ENCODE data around the gene DLGAP1.
A peak's percentile ranks its signal among the peaks of the same experiment; 100 is the strongest.
"Not testable (repeated sequence)": the region's sequence is repeated elsewhere in the genome, so short reads cannot be mapped to it uniquely, and the experiment has no call there.

Gene DLGAP1

DNA sequence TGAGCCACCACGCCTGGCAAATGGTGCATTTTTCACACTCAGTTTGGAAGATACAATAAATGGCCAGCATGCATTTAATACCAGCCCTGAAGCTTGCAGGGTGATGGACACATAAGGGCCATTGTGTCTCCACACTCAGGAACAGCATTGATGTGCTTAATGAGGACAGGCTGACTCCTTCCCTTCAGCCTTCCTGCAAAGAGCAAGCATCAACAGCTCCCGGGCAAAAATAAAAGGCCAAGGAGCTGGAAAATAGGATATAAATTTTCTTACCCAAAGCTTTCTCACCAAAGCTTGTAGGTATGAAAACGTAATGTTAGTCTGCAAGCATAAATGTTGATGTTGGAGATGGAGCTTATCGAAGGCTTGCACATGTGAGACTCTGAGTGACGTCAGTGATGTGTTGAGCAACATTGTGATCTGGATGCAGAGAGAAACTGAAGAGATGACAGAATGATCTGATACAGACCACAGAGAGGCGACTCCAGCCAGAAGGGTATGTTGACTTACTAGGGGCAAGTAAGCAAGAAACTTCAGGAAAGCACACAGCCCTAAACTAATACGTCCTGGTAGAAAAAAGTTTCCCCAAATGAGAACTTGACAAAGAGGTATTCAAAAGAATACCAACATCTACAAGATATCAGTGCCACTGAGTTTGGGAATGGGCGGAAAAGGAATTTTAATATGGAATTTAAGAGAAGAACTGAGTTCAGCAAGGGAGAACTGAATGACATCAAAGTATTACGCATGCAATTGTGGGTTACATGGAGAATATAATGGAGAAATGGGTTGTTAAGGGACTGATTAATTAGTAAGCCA lies 748.6 kb downstream of the DLGAP1 start:
- DNase-seq: no peak

DNA sequence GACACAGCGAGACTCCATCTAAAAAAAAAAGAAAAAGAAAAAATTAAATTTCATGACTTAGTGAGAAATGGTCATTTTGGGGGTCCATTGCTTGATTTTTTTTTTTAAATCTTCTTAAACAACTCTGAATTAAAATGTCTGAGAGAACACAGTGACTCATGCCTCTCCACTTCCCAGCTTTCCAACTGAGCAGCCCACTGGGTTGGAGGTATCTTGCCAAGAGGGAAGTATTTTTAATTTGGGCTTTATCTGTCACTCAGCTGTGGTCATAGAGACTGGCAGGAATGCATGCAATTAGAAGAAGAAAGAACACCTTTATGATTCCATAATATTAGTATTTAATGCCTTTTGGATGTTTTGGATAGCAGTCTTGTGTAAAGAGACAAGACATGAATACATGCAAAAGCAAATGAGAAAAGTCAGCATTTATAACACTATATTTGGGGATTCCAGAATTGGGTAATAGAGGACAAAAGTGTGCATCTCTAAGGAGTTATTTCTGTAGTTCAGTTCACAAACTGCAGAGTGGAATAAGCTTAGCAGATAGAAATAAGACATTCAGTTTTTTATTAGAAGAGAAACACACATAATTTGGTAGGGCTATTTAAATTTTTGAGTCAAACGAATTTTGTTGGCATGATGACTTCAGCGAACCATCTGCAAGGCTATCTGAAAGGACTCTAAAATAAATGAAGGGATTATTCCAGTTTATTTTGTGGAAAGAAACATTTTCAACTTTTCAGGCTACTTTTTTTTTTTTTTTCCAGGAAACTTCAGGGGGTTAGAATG lies 750.4 kb downstream of the DLGAP1 start:
- no peak for DNase-seq

DNA sequence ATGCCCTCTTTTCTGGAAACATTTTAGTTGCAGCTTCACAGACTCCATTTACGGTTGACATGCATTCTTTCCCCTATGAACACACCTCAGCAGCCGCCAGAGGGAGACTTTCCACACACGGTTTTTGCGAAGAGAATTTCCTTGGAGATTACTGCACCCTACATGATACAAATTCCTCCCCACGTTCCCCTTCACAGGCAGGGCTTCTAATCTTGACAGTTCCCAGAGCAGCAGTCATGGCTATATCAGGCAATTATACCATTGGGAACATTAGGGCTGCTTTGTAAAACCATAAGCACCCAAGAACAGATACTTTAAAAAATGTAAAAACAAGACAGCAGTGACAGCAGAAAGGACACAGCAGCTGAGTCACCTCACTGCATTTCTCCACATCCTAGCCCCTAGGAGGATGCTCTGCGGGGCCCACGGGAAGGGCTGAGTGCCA lies 751.4 kb downstream of the DLGAP1 start:
- peak; percentile 22 for DNase-seq

DNA sequence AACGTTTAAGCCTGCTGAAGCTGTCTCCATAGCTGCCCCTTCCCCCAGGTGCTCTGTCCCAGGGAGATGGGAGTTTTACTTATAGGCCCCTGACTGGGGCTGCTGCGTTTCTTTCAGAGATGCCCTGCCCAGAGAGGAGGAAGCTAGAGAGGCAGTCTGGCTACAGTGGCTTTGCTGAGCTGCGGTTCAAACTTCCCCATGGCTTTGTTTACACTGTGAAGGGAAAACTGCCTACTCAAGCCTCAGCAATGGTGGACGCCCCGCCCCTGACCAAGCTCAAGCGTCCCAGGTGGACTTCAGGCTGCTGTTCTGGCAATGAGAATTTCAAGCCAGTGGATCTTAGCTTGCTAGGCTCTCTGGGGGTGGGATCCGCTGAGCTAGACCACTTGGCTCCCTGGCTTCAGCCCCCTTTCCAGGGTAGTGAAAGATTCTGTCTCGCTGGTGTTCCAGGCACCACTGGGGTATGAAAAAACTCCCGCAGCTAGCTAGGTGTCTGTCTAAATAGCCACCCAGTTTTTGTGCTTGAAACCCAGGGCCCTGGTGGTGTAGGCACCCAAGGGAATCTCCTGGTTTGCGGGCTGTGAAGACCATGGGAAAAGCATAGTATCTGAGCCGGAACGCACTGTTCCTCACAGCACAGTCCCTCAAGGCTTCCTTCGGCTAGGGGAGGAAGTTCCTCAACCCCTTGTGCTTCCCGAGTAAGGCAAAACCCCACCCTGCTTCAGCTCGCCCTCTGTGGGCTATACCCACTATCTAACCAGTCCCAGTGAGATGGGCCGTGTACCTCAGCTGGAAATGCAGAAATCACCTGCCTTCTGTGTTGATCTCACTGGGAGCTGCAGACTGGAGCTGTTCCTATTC lies 755.2 kb downstream of the DLGAP1 start:
- not testable (repeated sequence) for DNase-seq

DNA sequence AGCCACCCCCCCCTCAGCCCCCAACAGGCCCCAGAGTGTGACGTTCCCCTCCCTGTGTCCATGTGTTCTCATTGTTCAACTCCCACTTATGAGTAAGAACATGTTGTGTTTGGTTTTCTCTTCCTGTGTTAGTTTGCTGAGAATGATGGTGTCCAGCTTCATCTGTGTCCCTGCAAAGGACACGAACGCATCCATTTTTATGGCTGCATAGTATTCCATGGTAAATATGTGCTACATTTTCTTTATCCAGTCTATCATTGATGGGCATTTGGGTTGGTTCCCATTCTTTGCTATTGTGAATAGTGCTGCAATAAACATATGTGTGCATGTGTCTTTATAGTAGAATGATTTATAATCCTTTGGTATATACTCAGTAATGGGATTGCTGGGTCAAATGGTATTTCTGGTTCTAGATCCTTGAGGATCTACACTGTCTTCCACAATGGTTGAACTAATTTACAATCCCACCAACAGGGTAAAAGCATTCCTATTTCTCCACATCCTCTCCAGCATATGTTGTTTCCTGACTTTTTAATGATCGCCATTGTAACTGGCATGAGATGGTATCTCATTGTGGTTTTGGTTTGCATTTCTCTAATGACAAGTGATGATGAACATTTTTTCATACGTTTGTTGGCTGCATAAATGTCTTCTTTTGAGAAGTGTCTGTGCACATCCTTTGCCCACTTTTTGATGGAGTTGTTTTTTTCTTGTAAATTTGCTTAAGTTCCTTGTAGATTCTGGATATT lies 760.9 kb downstream of the DLGAP1 start:
- DNase-seq: not testable (repeated sequence)

DNA sequence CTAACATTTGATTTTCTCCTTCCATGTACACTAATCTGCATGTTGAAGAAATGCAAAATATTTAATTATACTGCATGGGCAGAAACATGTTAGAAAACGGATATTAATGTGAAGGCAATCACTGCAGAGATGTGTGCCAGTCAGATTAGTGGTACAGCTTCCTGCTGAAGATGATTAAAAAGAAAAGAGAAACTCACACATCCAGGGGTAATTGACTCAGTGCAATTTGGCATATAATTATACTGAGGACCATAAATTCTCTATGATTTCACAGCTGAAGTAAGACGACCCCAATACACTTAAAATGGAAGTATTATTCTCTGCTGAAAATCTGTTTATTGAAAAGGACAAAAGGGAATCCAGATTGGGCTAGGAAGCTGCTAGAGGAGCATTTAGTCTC lies 761.7 kb downstream of the DLGAP1 start:
- DNase-seq: peak; percentile 38

DNA sequence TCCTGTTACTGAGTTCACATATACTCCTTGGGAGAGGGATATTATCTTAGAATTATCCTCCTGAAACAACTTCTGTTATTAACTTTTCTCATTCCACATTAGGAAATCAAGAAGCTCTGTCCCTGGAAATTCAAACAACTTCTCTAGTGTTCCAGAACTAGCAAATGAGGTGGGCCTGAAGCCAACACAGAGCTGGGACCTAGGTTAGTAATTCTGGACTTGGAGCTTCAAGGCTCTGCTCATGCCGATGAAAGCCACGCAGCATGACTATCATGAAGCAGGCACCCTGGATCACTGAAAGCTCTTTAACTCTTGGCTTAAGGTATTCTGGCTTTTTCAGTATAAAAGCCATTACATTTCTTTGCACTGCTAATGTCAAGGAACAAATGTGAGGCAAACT lies 762.4 kb downstream of the DLGAP1 start:
- DNase-seq: no peak

DNA sequence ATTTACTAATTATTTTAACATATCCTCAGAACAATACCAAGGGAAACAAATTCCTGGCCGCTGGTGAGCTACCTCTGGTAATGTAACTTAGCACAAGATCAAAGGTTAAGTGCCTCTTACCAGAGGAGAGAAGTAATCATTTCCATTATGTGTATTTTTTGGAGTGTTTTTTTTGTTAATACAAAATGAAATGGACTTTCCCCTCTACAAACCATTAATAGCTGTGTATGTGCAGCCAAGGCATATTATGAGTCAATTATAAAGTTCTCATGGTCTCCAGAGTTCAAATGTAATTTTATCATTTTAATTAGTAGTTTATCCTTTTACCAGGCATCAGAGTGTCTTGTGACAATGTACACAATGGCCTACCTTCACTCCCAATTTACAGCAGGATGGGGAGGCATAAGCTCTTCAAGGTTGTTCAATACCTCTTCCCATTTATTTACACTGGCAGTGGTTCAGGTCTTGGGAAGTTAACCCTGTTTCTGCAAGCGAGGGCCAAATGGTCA lies 762.9 kb downstream of the DLGAP1 start:
- DNase-seq: no peak

DNA sequence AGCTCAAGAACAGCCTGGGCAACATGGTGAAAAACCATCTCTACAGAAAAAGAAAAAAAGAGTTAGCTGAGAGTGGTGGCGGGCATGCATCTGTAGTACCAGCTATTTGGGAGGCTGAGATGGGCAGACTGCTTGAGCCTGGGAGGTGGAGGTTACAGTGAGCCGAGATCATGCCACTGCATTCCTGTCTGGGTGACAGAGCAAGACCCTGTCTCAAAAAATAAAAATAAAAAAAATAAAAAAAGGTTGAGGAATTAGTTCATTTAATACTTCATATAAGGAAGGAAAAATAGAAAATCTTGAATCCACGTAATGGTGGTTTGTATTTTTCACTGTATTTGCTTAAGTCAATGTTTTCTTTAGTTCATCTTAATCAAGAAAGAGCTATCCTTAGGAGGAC lies 763.4 kb downstream of the DLGAP1 start:
- no peak for DNase-seq

DNA sequence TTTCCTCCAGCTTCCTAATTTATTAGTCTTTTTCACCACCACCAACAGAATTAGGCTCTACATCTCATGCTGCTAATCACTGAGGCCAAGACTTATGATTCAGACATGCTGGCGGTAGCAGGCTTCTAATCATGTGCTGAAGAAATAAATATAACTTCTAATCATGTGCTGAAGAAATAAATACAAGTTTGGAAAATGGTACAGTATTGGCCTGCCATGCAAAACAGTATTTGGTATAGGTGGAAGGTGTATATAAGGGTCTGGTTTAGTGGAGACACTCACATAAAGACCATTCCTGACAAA lies 764.4 kb downstream of the DLGAP1 start:
- no peak for DNase-seq

DNA sequence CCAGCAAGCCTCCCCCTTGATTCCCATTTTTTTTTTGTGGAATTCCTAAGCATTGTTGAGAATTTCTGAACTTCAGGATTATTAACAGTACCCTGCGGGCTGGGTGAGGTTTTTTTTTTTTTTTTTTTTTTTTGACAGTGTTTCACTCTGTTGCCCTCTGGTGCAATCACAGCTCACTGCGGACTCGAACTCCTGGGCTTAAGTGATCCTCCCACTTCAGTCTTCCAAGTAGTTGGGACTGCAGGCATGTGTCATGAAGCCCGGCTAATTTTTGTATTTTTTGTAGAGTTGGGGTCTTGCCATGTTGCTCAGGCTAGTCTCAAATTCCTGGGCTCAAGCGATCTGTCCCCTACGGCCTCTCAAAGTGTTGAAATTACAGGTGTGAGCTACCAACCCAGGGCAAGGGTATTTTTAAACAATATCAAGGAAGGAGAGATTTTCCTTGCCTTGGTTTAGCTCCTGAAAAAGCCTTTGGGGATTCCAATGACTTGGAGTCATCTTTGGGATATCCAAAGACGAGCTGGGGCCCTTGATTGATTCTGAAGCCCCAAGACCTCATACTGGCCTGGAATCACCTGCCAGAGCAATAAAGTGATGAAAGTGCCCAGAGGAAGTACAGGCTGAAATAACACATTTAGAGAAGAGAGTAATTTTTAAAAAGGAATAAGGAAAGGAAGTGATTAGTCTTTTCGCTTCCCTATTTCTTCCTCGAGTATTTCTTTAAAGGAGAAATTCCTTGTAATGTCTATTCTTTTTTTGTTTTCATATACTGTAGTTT lies 764.9 kb downstream of the DLGAP1 start:
- DNase-seq: no peak

DNA sequence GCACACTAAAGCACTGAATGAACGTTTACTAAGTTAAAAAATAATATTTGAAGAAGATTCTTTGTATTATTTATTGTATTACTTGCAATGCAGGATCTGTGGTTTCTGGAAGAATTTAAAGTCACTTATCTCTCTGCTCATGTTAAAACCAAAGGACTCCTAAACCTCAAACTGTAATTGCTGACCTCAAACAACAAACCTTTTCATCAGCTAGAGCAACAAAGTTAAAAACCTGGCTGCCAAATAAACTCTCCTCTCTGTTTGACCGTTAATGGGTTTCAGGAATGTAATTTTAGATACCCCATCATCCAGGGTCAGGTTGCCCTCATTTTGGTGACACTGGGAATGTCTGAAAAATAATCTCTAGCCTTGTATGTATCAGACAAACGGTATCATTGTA lies 766.0 kb downstream of the DLGAP1 start:
- DNase-seq: no peak

DNA sequence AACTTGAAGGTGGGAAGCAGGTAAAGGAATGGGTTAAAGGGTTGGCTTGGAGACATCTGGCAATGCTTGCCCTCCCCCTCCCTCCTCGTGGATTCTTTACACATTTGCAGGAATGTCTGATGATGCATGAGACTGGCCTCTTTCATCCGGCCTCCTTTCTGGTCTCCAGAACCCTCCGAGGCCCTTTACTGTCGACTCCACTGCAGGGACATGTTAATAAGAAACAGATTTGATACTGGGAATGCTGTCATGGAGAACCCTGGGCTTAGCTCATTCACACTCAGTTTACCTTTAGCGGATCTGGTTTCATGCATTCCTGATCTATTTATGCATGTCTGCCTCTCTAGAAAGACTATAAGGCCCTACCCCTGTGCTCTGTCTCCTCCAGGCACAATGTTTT lies 766.4 kb downstream of the DLGAP1 start:
- DNase-seq: no peak

DNA sequence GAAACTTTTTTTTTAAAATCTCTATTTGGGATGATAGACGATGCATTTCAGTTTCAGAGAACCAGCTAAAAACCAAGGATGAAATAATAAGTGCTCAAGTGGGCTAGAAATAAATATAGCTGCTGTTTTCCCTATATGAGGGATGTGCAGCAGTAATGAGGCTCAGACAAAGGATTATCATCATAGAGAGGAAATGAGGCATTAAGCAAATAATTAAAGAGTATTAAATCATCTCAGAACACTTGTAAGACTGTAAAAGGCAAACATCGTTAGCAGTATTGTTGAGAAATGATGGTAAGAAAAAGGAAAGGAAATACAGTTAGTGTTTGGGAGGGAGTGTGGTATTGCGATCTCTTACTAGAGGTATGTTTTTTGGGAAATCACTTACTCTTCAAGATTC lies 771.6 kb downstream of the DLGAP1 start:
- DNase-seq: no peak

DNA sequence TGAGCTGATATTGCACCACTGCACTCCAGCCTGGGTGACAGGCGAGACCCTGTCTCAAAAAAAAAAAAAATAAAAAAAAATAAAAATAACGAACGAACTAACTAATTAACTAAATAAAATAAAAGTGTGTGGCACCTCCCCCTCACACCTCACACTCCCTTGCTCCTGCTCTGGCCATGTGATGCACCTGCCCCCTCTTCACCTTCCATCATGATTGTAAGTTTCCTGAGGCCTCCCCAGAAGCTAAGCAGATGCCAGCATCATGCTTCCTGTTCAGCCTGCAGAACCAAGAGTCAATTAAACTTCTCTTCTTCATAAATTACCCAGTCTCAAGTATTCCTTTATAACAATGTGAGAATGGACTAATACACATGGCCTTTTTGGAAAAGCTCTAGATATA lies 773.0 kb downstream of the DLGAP1 start:
- no peak for DNase-seq

DNA sequence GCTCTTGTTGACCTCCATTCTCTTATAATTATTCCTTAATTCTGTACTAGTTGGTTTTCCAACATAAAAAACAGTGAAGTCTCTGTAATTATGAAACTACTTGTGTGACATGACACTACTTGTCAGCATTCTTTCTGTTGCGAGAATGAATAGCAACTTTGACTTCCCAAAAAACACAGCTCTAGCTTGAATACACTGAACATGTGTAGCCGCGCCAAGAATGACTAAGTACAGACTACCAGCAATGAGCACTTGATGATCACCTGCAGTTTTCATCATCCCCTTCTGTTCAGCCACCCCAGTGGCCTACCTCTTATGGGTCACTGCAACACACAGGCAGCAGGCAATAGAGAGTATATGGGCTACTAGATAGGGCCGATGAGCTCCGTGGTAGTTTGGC lies 775.9 kb downstream of the DLGAP1 start:
- no peak for DNase-seq

DNA sequence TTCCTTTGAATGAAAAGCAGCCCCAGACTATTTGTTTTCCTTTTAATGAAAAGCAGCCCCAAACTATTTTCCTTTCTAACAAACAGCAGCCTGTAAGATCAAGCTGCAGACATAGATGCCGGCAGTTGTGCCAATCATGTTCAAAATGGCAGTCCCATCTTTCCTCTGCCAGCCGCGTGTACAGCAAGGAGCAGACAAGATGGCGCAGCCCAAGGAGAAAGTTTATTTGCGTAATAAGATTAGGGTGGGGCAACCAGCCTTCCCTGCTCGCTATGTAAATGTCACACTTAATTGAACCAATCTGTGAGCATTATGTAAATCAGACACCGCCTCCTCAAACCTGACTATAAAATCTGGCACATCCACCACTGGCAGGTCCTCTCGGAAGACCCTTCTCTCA lies 779.1 kb downstream of the DLGAP1 start:
- no peak for DNase-seq

DNA sequence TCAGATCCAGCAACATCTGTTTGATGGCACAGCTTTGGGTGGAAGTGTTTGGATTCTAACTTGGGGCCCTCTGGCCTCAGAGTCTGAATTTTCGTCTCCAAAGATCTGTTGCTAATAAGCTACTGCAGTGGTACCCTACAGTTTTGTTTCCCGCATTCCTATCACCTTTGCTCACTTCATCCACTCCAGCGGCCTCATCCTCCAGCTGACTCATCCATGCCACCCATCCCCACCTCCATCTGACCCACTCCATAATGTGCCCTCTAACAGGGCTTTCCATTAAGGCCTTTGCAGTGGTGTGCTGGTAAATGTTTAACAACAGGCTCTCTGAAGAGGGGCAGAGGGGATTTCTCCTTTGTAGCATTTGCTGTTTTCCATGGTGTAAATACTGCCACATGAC lies 779.7 kb downstream of the DLGAP1 start:
- DNase-seq: no peak

DNA sequence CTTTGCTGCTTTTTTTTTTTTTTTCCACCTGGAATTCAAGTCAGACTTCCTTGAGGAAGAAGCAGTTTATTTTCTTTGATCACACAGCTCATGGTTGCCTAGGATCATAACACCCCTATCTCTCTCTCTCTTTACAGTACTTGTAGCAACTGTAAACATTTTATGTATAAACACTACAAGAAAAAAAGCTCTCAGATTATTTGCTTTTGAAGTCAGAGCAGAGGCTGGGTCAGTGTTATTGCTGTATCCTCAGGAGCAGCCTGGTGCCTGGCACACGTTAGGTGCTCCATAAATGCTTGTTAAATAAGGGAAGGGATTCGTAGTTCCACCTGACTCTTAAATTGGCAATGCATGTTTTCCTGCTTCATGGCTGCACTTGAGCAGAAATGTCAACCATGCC lies 783.9 kb downstream of the DLGAP1 start:
- no peak for DNase-seq

DNA sequence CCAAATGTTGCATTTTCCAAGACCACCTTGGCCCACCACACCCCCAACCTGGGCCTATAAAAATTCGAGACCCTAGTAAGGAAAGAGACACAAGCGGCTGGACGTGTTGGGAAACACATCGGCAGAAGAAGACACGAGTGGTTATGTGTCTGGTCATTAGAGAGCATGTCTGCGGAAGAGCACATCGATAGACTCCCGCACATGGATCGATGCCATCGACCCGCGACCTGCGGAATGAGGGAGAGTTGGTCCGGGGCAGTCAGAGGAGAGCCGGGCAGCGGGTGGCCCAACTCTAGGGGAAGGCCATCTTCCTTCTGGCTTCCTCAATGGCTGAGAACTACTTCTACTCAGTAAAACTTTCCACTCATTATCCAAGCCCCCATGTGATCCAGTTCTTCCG lies 785.7 kb downstream of the DLGAP1 start:
- DNase-seq: no peak

DNA sequence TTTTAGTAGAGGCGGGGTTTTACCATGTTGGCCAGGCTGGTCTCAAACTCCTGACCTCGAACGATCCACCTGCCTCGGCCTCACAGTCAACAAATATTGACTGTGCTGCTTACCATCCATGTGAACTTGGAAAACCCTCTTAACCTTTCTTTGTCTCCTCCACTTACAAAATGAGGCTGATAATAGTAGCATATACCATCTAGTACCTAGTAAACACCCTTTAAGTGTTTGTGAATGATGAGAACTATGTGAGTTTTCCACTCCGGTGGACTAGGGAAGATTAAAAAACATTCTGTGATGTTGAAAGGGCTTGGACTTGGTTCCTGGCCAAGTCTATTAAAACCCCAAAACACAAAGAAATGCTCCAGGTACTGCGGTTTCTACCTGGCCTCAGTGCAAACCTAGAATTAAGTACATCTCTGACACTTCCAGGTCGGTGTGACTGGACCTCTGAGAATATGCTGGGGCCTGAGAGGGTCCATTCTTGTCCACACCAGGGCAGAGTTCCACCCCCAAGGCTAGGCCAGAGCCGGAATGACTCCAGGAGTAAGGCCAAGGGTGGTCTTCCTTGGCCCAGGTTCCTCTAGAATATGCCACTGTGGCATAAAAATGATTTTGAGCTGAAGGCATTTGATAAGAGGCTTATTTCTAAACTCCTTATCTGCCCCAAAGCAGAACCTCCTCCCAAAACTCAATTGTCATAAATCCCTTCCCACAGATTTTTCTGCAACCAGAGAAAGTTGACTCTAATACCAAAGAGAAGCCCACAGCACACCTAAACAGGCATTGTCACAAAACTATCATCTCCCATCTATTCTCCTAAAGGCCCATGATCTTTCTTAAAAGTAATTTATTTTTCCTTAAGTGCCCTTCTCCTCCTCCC lies 787.6 kb downstream of the DLGAP1 start:
- no peak for DNase-seq
